ENCODE measurements around the gene DUOXA2.

The DUOXA2 gene

DNA sequence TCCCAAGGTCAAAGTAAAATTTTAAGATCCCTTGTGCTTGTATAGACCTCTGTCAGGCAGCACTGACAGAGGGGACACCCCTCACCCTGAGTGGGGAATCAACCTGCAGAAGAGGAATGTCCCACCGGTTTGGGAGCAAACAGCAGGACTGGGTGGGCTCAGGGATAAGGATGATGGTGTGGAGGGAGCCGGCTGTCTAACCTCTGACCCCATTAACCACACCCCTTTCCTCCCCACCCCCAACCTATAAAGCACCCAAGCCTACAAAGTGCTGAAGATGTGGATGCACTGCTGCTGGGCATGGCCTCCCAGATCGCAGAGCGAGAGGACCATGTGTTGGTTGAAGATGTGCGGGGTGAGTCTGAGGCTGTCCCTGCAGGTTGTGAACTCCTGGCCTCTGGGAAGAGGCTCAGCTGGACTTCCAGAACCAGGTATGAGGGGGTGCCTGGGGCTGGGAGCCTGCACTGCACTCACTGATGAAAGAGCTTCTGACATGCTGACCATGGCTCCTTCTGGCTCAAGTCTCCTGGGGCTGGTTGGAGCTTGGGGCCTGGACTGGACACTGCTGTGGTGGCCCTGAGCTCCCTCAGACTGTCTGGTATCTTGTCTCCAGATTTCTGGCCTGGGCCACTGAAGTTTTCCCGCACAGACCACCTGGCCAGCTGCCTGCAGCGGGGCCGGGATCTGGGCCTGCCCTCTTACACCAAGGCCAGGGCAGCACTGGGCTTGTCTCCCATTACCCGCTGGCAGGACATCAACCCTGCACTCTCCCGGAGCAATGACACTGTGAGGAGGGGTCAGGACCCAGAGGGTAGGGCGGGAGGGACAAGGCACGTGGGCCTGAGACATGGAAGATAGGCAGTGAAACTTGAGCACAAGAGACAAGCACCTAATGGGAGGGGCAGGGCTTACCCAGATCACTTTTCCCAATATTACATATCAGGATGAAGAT is 25.0 kb downstream of the DUOXA2 start:
- DNase-seq, result no peak

DNA sequence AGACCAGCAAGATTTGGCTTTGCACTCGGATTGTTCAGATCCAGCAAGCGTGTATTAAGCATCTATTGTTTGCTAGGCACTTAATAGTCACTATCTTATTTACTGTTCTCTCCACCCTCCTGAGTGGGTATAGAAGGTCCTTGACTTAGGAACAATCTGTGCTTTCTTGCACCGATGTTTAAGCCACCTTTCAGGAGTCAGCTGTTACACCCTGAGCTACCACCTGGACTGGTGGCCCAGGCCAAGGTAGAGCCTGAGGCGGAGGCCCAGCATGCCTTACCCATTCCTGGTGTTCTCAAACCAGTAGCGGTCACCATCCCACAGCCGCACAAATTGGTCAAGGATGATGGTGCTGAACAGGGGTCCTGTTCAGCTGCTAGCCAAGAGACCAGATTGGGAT is 25.6 kb downstream of the DUOXA2 start:
- no peak for DNase-seq

DNA sequence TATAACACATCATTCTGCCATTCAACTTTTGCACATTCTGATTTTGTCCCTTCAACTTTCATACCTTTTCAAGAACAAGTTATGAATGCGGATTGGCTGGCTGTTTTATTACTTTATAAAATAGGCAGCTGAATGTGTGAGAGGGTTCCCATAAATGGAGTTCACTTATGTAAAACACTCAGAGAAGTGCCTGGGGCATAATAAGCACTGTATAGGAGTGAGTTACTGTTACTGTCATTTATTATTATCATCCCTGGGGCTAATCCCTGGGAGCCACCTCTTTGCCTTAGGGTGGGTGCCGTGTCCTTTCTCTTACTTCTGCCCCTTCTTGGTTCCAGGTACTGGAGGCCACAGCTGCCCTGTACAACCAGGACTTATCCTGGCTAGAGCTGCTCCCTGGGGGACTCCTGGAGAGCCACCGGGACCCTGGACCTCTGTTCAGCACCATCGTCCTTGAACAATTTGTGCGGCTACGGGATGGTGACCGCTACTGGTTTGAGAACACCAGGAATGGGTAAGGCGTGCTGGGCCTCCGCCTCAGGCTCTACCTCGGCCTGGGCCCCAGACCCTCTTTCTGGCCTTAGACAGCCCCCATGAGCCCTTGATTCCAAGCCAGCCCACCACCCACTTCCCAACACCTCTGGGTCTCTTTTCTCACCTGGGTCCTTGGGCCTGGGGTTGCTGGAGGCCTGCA is 26.6 kb downstream of the DUOXA2 start:
- no peak for DNase-seq

DNA sequence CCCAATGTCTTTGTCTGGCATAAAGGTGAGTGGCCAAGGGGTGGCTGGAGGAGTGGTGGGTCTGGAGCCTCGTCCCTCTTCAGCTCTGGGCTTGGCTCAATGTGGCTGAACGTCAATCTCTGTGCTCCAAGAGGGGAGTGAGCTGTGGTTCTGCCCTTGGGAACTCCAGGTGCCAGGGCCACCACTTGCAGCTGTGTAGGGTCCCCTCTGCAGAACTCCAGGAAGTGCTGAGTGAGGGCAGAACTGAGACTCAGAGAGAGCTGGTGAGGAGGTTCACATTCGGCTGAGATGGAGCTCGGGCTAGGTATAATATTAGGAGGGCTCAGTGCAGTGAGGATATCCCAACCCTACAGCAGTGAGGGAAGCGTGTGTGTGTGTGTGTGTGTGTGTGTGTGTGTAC is 27.3 kb downstream of the DUOXA2 start:
- no peak for DNase-seq

DNA sequence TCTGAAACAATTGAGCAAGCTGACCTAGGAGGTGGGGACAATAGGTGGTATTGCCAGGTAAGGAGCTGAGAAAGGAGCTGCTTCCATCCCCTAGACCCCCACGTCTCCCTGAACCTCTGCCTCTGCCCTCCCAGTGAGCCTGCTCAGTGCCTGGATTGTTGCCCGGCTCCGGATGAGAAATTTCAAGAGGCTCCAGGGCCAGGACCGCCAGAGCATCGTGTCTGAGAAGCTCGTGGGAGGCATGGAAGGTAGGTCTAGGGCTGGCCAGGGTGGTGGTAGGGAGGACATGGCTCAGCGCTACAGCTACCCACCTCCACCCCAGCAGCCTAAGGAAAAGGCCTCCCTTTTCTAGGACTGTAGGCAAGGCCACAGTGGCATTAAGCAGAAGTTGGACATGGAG is 28.9 kb downstream of the DUOXA2 start:
- no peak for DNase-seq

DNA sequence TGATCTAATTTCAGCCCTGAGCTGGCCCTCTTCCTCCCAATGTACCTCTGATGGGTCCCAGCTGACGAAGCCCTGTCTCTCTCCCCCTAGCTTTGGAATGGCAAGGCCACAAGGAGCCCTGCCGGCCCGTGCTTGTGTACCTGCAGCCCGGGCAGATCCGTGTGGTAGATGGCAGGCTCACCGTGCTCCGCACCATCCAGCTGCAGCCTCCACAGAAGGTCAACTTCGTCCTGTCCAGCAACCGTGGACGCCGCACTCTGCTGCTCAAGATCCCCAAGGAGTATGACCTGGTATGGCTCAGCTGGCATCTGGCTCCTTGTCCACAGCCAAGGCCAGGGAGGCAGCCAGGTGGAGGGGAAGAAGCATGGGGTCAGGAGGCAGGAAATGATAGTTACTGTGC is 29.8 kb downstream of the DUOXA2 start:
- no peak for DNase-seq

DNA sequence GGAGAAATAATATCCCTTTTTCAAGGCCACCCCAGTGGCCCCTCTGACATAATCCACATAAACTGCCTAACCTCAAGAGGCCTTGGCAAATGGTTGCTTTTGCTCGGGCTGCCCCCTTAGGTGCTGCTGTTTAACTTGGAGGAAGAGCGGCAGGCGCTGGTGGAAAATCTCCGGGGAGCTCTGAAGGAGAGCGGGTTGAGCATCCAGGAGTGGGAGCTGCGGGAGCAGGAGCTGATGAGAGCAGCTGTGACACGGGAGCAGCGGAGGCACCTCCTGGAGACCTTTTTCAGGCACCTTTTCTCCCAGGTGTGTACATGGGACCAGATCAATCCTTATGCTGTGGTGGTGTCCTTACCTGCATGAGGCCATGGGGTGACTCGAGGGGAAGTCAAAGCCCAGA is 30.6 kb downstream of the DUOXA2 start:
- DNase-seq, result no peak

DNA sequence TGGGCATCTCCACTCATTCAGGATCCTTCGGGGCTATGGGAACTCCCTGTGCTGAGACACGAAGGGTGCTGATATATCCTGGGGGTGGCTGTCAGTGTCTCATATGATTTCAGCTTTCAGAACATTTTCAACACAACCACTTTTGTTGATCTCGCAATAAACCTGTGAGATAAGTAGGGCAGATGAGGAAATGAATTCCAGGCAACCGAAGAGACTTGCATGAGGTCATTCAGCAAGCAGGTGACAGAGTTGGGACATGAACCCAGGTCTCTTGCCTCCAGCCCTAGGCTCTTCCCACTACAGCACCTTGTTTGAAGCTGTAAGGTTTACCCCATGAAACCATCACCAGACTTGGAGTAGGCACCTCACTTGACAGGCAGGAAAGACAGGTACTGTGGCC is 32.3 kb downstream of the DUOXA2 start:
- no peak for DNase-seq

DNA sequence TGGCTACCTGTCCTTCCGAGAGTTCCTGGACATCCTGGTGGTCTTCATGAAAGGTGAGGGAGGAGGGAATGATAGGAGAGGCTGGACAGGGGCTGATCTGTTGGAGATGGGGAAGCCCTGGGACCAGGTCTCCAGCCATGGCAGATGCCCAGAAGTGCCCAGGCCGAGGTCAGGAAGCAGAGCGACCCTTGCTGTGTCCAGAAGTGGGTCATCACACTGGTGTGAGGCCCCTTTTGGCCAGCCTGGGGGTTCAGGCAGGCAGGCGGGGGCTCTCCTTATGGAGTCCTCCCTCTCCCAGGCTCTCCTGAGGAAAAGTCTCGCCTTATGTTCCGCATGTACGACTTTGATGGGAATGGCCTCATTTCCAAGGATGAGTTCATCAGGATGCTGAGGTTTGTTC is 33.5 kb downstream of the DUOXA2 start:
- no peak for DNase-seq

DNA sequence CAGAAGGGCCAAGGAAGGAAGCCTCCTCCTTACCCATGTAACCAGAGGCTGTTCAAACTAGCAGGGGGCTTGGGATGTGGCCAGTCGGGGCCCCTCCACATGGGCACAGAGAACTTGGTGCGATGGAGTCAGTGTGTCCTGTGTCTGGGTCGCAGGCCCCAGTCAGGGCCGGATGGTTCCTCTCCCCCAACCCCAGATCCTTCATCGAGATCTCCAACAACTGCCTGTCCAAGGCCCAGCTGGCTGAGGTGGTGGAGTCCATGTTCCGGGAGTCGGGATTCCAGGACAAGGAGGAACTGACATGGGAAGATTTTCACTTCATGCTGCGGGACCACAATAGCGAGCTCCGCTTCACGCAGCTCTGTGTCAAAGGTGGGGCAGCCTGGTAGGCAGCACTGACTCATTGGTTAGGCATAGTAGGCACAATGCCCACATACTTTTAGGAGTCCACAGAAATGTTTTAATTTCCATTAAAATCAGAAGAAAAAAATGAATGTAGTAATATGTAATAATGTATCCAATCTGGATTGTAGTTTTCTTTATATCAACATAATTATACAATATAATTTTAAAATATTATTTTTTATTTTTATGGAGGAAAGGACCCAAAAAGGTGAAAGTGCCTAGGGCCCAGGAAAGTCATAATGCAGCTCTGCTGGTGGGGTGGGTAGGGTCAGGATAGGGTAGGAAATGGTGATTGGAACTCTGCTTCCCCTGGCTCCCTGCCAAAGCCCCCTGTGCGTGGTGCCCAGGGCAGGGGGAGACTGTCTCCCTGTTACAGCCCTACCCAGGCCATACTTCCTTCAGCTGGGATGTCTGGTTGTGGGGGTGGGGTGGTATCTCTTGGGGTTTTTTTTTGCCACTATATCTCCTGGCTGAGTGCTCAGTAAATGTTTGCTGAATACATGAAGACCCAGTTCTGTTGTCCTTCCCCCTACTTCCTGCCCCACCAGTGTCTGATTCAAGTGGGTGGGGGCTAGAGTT is 34.2 kb downstream of the DUOXA2 start:
- no peak for DNase-seq

DNA sequence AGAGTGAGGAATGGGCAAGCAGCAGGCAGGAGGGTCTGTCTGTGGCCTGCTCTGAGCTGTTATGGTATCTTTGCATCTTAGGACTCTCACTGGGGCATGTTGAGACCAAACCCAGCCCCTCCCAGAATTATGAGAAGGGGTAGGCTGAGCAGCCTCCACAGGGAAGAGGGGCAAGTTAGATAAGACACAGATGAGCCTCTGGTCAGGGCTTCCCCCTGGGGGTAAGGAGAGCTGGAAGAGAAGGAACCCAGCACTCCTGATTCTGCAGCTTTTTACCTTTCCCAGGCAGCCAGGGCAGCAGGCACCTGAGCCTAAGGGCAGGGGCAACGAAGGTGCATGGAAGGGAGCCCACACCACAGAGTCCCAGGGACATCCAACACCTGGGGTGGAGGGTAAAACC is 34.9 kb downstream of the DUOXA2 start:
- no peak for DNase-seq

DNA sequence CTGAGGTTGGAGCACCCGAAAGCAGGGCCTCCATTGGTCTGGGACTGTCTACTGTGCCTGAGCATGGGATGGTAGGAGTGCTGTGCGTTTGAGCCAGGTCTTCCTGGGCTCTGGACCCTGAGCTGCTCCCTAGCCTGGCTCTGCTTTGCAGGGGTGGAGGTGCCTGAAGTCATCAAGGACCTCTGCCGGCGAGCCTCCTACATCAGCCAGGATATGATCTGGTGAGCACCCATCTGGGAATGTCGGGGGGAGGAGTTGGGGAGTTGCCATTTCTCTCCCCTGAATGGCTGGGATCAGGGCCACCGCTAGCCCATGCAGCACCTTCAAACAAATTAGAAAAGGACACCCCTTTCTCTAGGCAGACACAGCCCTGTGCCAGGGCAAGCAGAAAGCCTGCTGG is 36.4 kb downstream of the DUOXA2 start:
- no peak for DNase-seq

DNA sequence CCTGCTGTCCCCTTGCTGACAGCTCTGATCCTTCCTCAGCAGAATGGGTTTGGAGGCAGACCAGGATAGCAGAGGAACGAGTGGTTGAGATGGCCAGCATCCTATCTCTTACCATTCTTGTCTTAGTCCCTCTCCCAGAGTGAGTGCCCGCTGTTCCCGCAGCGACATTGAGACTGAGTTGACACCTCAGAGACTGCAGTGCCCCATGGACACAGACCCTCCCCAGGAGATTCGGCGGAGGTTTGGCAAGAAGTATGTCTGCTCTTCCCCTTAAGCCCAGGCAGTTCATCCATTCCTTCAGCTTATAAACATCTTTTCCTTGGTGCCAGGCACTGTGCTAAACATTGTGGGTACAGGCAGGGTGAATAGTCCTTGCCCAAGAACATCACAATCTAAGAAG is 36.9 kb downstream of the DUOXA2 start:
- DNase-seq, result no peak

DNA sequence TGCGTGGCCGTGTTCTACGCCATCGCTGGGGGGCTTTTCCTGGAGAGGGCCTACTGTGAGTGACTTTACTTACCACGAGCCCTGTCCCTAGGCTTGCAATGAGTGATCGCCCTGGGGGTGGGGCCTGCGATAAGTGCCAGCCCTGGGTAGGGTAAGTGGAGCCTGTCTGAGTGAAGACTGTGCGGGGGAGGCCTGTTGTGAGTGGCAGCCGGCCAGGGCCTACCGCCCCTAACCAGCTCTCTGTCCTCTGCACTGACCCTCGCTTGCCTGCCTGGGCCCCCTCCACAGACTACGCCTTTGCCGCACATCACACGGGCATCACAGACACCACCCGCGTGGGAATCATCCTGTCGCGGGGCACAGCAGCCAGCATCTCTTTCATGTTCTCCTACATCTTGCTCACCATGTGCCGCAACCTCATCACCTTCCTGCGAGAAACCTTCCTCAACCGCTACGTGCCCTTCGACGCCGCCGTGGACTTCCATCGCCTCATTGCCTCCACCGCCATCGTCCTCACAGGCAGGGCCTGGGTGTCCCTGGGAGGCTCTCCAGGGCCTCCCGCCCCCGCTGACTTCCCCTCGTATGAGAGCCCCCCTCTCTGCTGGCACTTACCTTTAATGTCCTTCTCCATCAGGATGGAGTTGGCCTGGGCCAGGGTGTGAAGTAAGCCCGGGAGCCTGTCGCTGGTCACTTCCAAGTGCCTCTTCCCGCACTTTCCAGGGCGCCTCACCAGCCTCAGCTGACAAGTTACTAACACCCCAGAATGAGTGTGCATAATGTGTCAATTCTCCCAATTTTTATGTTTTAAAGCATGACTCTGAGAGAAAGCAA is 38.1 kb downstream of the DUOXA2 start:
- no peak for DNase-seq

DNA sequence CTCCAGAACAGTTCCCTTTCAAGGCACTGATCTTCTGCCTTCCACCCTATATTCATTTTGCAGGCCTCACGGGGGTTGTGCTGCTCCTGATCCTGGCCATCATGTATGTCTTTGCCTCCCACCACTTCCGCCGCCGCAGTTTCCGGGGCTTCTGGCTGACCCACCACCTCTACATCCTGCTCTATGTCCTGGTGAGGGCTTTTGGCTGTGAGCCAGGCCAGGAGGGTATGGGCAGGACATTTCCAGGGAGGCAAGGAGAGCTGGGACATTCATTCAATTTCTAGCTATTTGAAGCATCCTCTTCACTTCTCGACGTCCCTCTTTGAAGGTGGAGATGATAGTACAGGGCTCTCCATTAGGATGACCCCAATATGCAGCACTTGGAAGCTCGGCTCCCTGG is 41.6 kb downstream of the DUOXA2 start:
- no peak for DNase-seq

DNA sequence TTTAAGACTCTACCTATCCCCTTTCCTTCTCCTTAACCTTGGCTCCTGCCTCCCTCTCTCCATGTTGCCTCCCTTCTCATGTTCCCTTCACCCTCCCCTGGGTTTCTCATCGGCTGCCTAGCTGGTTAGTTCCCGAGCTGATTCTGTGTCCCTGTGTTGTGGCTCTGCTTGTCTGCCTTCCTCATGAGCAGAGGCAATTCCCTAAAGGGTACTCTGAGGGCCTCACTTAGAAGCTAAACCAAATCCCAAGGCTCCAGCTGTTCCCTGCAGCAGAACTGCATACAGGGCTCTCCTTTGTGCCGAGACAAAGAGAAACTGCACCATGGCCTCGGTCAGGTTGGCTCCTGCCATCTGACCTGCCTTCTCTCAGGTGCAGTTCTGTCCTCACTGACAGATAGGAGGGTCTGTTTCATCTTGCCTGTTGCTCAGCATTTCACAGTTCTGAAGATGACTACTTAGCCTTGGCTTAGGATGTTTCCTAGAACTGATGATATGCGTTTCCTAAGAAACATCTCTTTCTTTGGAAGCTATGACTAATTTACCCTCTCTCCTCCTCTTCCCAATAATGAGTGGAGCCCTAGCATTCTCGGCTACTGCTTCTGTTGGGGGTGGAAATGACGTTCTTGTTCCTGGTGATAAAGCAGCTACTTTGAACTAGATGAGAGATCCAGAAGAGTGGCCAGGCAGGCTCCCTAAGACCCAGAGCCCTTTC is 42.8 kb downstream of the DUOXA2 start:
- no peak for DNase-seq

DNA sequence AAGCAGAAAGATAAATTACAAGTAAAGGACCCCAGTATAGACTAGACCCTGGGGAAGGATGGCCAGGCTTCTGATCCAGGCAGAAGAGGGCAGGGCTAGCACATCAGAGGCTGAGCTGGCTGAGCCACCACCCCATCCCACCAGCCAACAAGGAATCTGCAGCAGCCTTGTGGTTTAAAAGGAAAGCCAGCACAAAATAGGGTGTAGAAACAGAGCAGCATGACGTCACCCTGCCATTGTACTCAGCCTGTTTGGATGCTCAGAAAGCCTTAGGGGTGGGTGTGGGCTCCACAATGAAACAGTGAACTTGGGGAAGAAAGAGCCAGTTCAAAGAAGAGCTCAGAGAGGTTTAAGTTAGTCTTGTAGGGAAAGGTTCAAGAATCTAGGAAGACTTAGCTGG is 43.8 kb downstream of the DUOXA2 start:
- no peak for DNase-seq

DNA sequence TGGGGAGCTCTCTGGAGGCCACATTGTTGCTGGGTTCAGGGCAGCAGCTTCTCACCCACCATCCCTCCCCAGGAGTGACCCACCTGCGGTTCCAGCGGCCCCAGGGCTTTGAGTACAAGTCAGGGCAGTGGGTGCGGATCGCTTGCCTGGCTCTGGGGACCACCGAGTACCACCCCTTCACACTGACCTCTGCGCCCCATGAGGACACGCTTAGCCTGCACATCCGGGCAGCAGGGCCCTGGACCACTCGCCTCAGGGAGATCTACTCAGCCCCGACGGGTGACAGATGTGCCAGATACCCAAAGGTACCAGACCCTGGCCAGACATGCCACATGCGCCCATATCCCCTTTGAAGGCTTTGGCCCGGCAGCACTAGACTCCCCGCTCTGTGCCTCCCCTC is 47.5 kb downstream of the DUOXA2 start:
- DNase-seq, result no peak

DNA sequence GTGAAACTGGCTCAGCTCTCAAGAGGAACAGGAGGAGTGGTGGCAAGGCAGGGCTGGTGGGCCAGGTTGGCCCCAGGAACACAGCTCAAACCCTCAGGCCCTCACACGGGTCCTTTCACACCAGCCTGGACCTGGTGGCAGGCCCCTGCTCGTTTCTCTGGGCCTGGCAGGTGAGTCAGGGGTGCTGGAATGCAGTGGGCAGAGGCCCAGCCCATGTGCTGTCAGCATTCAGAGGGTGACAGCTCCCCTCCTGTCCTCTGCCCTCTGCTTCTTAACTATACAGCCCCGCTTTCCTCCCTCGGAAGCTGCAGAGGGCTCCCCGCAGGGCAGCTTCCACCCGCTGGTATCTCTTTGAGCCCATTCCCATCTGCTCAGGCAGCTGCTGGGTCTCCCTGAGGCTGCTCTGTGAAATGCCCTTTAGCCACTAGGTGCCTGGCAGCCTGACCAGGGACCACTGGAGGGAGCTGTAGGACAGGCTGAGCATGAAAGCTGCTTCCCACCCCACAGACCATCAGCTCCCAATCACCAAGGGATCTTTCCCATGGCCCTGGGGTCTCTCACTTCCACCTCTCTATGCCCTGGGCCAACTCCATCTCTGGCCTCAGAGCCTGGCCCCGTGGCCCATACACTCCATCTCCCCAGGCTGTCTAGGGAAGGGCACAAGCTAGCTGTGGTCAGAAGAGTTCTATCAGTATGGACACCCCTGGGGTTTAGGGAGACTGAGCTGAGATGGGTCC is 48.8 kb downstream of the DUOXA2 start:
- DNase-seq, result peak; percentile 51

DNA sequence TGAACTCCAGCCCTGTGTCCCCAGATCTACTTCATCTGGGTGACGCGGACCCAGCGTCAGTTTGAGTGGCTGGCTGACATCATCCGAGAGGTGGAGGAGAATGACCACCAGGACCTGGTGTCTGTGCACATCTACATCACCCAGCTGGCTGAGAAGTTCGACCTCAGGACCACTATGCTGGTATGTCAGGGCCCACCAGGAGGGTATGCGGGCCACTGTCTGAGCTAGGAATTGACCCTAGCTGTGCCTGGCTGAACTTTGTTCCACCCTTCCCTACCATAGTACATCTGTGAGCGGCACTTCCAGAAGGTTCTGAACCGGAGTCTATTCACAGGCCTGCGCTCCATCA is 49.4 kb downstream of the DUOXA2 start:
- DNase-seq, result no peak

DNA sequence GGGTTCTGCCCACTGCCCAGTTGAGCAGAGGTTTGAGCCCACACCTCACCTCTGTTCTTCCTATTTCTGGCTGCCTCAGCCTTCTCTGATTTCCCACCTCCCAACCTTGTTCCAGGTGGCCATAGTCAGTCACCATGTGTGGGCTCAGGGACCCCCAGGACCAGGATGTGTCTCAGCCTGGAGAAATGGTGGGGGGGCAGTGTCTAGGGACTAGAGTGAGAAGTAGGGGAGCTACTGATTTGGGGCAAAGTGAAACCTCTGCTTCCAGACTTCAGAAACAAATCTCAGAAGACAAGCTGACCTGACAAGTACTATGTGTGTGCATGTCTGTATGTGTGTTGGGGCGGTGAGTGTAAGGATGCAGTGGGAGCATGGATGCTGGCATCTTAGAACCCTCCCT is 50.8 kb downstream of the DUOXA2 start:
- no peak for DNase-seq

Data from NCI-H446 treated with DMSO at 0.1 percent for 48 hours (cell line).